Kidney epithelial cell (primary cell): ENCODE results near the gene ALOXE3. TPM values are rescaled to one million over a fixed set of nuclear protein-coding genes. Genes with fewer than 3 reads are reported as not detected.

Experiments used
- DNase-seq: peaks from one replicate; pipeline ENCODE4 v3.0.0-alpha.2; 2010; ENCODE audit warnings: low read depth
- H3K27me3 ChIP-seq: 2 replicates; pipeline ENCODE4 v1.6.0; 2011; ENCODE audit warnings: low read length; ENCODE audit not compliant: control insufficient read depth, insufficient read depth
- H3K36me3 ChIP-seq: 2 replicates; pipeline ENCODE4 v1.5.1; 2011; ENCODE audit warnings: low read length; ENCODE audit not compliant: control insufficient read depth, insufficient read depth
- H3K4me3 ChIP-seq: 2 replicates; pipeline ENCODE4 v1.5.1; 2011; ENCODE audit warnings: low read depth, mild to moderate bottlenecking, control low read depth, low read length
- total RNA-seq: library from RNA; depleted of rRNA; stranded (reverse); fragments of >200 nt; gene quantifications from 2 replicates; pipeline ENCODE4 v1.2.3, GENCODE V29; 2015
- TF ChIP-seq, protein P1 (sequence below): IDR thresholded peaks from 2 replicates; pipeline ENCODE4 v1.5.1; 2011; ENCODE audit warnings: mild to moderate bottlenecking, moderate library complexity, low read length, control low read depth, inconsistent platforms; ENCODE audit not compliant: insufficient read depth, poor library complexity, severe bottlenecking

The ALOXE3 gene
- total RNA-seq, 1 donor from 2014 or later = 0.75 TPM

DNA sequence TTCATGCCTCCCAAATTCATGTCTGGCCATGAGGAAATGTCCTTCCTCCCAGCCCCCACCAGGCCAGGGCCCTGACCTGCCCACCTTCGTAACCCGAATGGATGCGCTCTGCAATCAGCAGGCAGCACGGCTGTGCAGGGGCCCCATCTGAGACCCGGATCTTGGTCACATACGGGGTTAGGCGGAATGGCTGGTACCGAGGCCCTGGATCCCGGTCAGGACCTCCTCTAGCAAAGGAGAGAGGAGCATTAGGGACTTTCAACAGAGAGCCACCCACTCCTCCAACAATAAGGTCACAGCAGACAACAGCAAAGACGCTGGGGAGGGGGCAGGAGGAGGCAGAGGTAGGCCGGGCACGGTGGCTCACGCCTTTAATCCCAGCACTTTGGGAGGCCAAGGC lies 30.2 kb upstream of the ALOXE3 start:
- Histone ChIP-seq H3K27me3 (no peaks in the 10 kb centered on the region), H3K36me3 (peaks cover 10% of the 10 kb centered on the region), H3K4me3 (no peak overlapping the region)
- no peak for DNase-seq
- TF ChIP-seq, protein P1, sequence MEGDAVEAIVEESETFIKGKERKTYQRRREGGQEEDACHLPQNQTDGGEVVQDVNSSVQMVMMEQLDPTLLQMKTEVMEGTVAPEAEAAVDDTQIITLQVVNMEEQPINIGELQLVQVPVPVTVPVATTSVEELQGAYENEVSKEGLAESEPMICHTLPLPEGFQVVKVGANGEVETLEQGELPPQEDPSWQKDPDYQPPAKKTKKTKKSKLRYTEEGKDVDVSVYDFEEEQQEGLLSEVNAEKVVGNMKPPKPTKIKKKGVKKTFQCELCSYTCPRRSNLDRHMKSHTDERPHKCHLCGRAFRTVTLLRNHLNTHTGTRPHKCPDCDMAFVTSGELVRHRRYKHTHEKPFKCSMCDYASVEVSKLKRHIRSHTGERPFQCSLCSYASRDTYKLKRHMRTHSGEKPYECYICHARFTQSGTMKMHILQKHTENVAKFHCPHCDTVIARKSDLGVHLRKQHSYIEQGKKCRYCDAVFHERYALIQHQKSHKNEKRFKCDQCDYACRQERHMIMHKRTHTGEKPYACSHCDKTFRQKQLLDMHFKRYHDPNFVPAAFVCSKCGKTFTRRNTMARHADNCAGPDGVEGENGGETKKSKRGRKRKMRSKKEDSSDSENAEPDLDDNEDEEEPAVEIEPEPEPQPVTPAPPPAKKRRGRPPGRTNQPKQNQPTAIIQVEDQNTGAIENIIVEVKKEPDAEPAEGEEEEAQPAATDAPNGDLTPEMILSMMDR = no peak

DNA sequence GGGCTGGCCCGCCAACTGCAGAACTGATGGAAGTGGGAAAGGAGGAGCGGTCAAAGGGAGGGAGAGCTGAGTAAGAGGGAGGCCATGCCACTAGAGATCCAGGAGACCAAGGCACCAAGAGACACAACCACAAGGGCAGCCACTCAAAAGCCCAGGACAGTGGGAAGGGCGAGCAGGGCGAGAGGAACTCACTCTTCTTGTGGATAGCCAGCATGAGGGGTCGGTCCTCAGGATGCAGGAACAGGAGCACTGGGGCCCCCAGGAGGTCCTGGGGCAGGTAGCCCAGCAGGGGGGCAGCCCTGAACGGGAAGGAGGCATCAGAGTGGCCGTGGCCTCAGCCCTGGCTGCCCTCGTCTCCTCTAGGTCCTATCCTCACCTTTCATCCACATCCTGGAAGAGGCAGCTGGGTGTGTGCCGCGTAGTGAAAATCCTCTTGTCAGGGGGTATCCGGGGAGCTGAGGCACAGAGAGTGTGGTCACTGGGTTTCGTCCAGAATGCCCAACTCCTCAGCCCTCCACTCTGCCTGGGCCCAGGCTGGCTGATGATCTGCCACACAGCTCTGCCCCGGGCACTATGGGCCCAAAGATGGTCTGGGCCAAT lies 29.6 kb upstream of the ALOXE3 start:
- TF ChIP-seq, protein P1 = no peak
- Histone ChIP-seq H3K4me3 (no peak overlapping the region), H3K27me3 (no peaks in the 10 kb centered on the region), H3K36me3 (peaks cover 11% of the 10 kb centered on the region)
- no peak for DNase-seq

DNA sequence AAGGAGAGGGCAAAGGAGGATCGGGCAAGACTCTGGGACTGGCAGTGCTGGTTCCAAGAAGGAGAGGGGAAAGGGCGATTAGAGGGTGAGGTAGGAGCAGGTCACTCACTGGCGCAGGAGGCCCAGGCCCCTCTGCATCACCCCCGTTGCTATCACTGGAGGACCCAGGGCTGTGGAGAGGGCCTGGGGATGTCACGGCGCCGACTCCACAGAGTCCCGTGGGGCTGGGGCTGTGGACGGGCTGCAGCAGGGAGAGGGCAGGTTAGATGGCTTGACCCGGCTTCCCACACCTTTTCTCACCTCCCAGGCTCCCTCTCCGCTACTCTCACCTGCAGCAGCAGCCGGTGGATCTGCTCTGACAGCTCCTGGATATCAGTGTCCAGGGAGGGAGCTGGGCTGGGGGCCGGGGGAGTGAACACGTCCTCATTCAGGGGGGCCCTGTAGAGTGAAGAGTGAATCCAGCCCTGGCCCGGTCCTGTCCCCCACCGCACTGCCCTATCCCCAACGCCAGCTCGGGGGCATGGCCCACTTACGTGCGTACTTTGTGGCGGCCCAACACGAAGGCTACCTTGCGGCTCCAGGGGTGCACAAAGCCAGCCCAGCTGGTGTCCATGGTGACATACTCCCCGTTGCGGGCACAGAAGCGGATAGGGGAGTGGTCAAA lies 29.0 kb upstream of the ALOXE3 start:
- Histone ChIP-seq H3K36me3 (peaks cover 11% of the 10 kb centered on the region), H3K4me3 (no peak overlapping the region), H3K27me3 (no peaks in the 10 kb centered on the region)
- no peak for DNase-seq
- TF ChIP-seq, protein P1 = no peak

DNA sequence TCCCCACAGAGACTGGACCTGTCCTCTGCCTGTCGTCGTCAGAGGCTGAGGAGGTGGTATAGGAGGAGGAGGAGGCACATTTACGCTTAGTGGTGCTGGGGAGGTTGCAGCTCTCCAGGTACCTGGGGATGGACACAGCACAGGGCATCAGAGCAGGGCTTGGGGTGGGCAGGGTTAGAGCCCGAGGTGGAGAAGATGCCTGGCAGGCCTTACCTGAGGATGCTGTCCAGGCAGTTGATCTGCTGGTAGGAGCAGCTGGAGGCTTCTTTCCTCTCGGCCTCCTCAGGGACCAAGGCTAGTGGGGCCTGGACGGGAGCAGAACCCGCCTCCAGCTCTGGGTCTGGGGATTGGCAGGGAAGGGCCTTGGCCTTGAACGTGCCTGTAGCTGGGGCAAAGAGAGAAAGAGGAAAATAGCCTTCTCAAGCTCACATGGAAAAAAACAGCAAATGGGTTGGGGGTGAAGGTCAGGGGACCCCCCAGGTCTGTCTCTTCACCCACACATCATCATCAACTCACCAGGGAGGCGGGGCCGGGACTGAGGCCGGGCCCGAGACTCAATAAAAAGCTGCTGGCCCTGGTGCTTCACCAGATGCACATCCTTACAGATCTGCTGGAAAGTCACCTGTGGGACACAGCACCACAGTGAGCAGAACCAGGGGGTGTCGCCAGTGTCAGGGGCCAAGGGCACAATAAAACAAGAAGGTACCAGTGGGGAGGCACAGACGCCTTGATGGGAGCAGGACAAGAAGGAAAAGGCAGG lies 28.2 kb upstream of the ALOXE3 start:
- H3K27me3 ChIP-seq = no peaks in the 10 kb centered on the region
- no peak overlapping the region for H3K4me3 ChIP-seq
- peaks cover 11% of the 10 kb centered on the region for H3K36me3 ChIP-seq
- TF ChIP-seq, protein P1 = no peak
- no peak for DNase-seq

DNA sequence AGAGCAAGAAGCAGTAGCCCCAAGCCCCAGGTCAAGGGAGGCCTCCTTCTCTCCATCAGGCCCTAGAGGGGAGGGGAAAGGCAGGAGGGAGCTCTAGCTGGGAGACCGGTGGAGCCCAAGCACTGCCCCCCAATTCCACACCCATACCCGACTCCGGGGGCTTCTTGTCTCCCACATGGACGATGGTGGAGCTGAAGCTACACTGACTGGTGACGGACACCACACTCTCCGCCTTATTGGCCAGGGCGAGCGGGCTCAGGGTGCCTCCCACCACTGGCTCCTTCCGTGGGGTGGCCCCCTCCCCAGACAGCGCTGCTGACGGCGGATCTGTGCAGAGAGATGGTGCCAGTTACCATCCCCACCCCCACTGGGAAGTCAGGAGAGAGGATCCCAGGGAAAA lies 27.5 kb upstream of the ALOXE3 start:
- DNase-seq = no peak
- no peaks in the 10 kb centered on the region for H3K27me3 ChIP-seq
- no peak overlapping the region for H3K4me3 ChIP-seq
- TF ChIP-seq, protein P1 = no peak
- peaks cover 15% of the 10 kb centered on the region for H3K36me3 ChIP-seq
